Skeletal muscle tissue (tissue), 4 donors: ENCODE measurements around the gene FMO2. TPM values are rescaled to one million over a fixed set of nuclear protein-coding genes. Genes with fewer than 3 reads are reported as not detected.

Source experiments
- H3K27ac ChIP-seq: one replicate; pipeline ENCODE4 v1.7.0; 2013; ENCODE audit warnings: mild to moderate bottlenecking, low read depth, low read length, inconsistent platforms
- H3K27me3 ChIP-seq, 3 donors: one replicate each; pipeline ENCODE4 v1.7.0; 2013; ENCODE audit warnings: low read length in 3 of 3; ENCODE audit not compliant: control insufficient read depth in 3 of 3, insufficient read depth in 3 of 3
- H3K36me3 ChIP-seq, 3 donors: one replicate each; pipeline ENCODE4 v1.7.0; 2013; ENCODE audit warnings: low read length in 3 of 3; ENCODE audit not compliant: control insufficient read depth in 3 of 3, insufficient read depth in 3 of 3
- H3K4me1 ChIP-seq, 3 donors: one replicate each; pipeline ENCODE4 v1.7.0; 2013; ENCODE audit warnings: low read length in 3 of 3, mild to moderate bottlenecking in 3 of 3; ENCODE audit not compliant: control insufficient read depth in 3 of 3, insufficient read depth in 3 of 3
- H3K4me3 ChIP-seq, 3 donors: one replicate each; pipeline ENCODE4 v1.7.0; 2013; ENCODE audit warnings: low read length in 3 of 3
- H3K9ac ChIP-seq, 3 donors: one replicate each; pipeline ENCODE4 v1.7.0; 2013; ENCODE audit warnings: low read length in 3 of 3, mild to moderate bottlenecking in 3 of 3, moderate library complexity in 2 of 3, low read depth in 1 of 3
- H3K9me3 ChIP-seq, 3 donors: one replicate each; pipeline ENCODE4 v1.7.0; 2013; ENCODE audit warnings: low read length in 3 of 3; ENCODE audit not compliant: control insufficient read depth in 3 of 3
- total RNA-seq: library from RNA; depleted of rRNA; stranded (reverse); fragments of >200 nt; gene quantifications from one replicate; pipeline ENCODE4 v1.2.3, GENCODE V29; 2014
- donor health status: Osteomylitis.

Gene FMO2
- total RNA-seq, 1 donor from 2014 or later: 0.52 TPM

GRCh38 chr1:171196351-171196750 is 11.3 kb downstream of the FMO2 start:
- Histone ChIP-seq H3K36me3 (peaks cover 0 to 3% (median 0%) of the 10 kb centered on the region in 3 donors), H3K4me1 (peaks cover 0 to 2% (median 0%) of the 10 kb centered on the region in 3 donors), H3K9ac (no peak overlapping the region), H3K9me3 (peaks cover 0 to 2% (median 0%) of the 10 kb centered on the region in 3 donors), H3K27me3 (no peaks in the 10 kb centered on the region), H3K4me3 (no peak overlapping the region), H3K27ac (no peak overlapping the region)

GRCh38 chr1:171198081-171198480 is 13.0 kb downstream of the FMO2 start:
- Histone ChIP-seq H3K36me3 (peaks cover 0 to 3% (median 0%) of the 10 kb centered on the region in 3 donors), H3K9me3 (peaks cover 0 to 2% (median 0%) of the 10 kb centered on the region in 3 donors), H3K27ac (no peak overlapping the region), H3K4me1 (peaks cover 0 to under 1% (median 0%) of the 10 kb centered on the region in 3 donors), H3K27me3 (no peaks in the 10 kb centered on the region), H3K9ac (no peak overlapping the region), H3K4me3 (no peak overlapping the region)

- no peak overlapping the region for H3K9ac ChIP-seq
- no peak overlapping the region for H3K27ac ChIP-seq
- no peaks in the 10 kb centered on the region for H3K27me3 ChIP-seq
- peaks cover 0 to under 1% (median 0%) of the 10 kb centered on the region in 3 donors for H3K36me3 ChIP-seq
- H3K4me1 ChIP-seq: no peaks in the 10 kb centered on the region
- peaks cover 0 to 1% (median 0%) of the 10 kb centered on the region in 3 donors for H3K9me3 ChIP-seq
- H3K4me3 ChIP-seq: no peak overlapping the region
These were observed 19.2 kb downstream of the FMO2 start for GRCh38 chr1:171204296-171204695.

GRCh38 chr1:171206204-171206977 is 21.3 kb downstream of the FMO2 start:
- H3K27me3 ChIP-seq: no peaks in the 10 kb centered on the region
- no peak overlapping the region for H3K4me3 ChIP-seq
- H3K4me1 ChIP-seq: peaks cover 0 to 2% (median 0%) of the 10 kb centered on the region in 3 donors
- H3K27ac ChIP-seq: no peak overlapping the region
- no peaks in the 10 kb centered on the region for H3K36me3 ChIP-seq
- H3K9ac ChIP-seq: no peak overlapping the region
- no peaks in the 10 kb centered on the region for H3K9me3 ChIP-seq

- Histone ChIP-seq H3K27ac (no peak overlapping the region), H3K4me1 (peaks cover 0 to 2% (median 0%) of the 10 kb centered on the region in 3 donors), H3K36me3 (no peaks in the 10 kb centered on the region), H3K9me3 (no peaks in the 10 kb centered on the region), H3K4me3 (no peak overlapping the region), H3K27me3 (no peaks in the 10 kb centered on the region), H3K9ac (no peak overlapping the region)
These were observed 21.9 kb downstream of the FMO2 start for GRCh38 chr1:171206978-171207355.

GRCh38 chr1:171207377-171207776 is 22.3 kb downstream of the FMO2 start:
- Histone ChIP-seq H3K27ac (no peak overlapping the region), H3K9me3 (no peaks in the 10 kb centered on the region), H3K36me3 (no peaks in the 10 kb centered on the region), H3K9ac (no peak overlapping the region), H3K27me3 (no peaks in the 10 kb centered on the region), H3K4me1 (peaks cover 0 to 2% (median 0%) of the 10 kb centered on the region in 3 donors), H3K4me3 (no peak overlapping the region)

GRCh38 chr1:171210355-171210754 is 25.3 kb downstream of the FMO2 start:
- Histone ChIP-seq H3K27ac (no peak overlapping the region), H3K4me1 (peaks cover 0 to 2% (median 0%) of the 10 kb centered on the region in 3 donors), H3K27me3 (no peaks in the 10 kb centered on the region), H3K9me3 (no peaks in the 10 kb centered on the region), H3K4me3 (no peak overlapping the region), H3K9ac (no peak overlapping the region), H3K36me3 (no peaks in the 10 kb centered on the region)

GRCh38 chr1:171212607-171213351 is 27.7 kb downstream of the FMO2 start:
- Histone ChIP-seq H3K36me3 (no peaks in the 10 kb centered on the region), H3K9me3 (no peaks in the 10 kb centered on the region), H3K4me3 (no peak overlapping the region), H3K27ac (no peak overlapping the region), H3K9ac (no peak overlapping the region), H3K4me1 (peaks cover 0 to 2% (median 0%) of the 10 kb centered on the region in 3 donors), H3K27me3 (no peaks in the 10 kb centered on the region)

- Histone ChIP-seq H3K9me3 (no peaks in the 10 kb centered on the region), H3K27ac (no peak overlapping the region), H3K4me1 (peaks cover 0 to 7% (median 0%) of the 10 kb centered on the region in 3 donors), H3K4me3 (no peak overlapping the region), H3K27me3 (no peaks in the 10 kb centered on the region), H3K36me3 (no peaks in the 10 kb centered on the region), H3K9ac (no peak overlapping the region)
These were observed 28.7 kb downstream of the FMO2 start for GRCh38 chr1:171213559-171214454.
